ENCODE results near the gene GGA1. TPM values are rescaled to one million over a fixed set of nuclear protein-coding genes. Genes with fewer than 3 reads are reported as not detected.

The GGA1 gene
- total and polyA plus RNA-seq, 9 of the 15 experiments (the other 6 are each of a cell fraction or from before 2014, with no cell fraction given) = 1.5 to 69.5 (median 31.6) TPM

DNA sequence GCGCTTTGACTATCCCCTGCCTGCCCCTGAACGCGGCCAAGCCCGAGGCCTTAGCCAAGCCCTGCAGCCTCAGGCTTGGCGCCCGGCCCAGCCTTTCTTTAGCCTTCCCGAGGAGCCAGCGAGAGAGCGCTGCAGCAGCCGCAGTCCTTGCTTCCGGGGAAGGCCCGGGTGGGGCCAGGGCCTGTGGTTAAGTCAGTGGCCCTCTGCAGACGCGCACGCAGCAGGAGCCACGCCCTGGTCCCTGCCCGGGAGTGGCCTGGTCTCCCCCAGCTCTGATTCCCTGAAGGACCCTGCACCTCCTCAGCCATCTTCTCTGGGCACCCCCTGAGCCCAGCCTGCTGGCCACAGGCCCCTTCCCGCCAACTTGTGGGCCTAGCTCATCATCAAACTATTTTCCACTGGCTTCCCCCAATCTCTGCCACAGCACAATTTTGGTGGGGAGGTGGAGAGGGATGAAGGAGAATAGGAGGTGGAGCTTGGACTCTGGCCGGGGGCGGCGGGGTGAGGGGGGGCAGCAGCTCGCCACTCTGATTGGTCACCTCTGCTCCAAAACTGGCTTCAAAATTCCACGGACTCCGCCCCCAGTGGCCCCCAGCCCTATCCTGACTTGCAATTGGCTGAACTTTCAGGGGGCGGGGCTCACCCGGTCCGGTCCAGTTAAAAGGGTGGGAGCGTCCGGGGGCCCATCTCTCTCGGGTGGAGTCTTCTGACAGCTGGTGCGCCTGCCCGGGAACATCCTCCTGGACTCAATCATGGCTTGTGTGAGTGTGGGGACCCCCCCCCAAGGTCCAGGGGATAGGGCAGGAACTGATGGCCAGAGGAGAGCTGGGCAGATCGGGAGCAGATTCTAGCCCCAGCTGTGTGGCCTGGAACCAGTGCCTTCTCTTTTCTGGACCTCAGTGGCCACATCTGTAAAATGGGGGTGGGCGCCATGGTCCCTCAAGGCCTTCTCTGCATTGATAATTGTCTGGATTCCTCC, 66.6 kb downstream of the GGA1 start, which contains the start of gene LGALS1 (continued):
- TF ChIP-seq, protein P1, sequence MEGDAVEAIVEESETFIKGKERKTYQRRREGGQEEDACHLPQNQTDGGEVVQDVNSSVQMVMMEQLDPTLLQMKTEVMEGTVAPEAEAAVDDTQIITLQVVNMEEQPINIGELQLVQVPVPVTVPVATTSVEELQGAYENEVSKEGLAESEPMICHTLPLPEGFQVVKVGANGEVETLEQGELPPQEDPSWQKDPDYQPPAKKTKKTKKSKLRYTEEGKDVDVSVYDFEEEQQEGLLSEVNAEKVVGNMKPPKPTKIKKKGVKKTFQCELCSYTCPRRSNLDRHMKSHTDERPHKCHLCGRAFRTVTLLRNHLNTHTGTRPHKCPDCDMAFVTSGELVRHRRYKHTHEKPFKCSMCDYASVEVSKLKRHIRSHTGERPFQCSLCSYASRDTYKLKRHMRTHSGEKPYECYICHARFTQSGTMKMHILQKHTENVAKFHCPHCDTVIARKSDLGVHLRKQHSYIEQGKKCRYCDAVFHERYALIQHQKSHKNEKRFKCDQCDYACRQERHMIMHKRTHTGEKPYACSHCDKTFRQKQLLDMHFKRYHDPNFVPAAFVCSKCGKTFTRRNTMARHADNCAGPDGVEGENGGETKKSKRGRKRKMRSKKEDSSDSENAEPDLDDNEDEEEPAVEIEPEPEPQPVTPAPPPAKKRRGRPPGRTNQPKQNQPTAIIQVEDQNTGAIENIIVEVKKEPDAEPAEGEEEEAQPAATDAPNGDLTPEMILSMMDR (IDR thresholded peaks at IDR 0.05 in 2 of 3, conservative IDR thresholded peaks at IDR 0.05 in 1 of 3; ENCODE audit: insufficient read depth in 2 of 3, low read depth in 1 of 3, low read length in 3 of 3) = peak in 1 of 3 experiments; percentile 29; a peak in 1 of 6 replicates
- TF ChIP-seq NFIC (IDR thresholded peaks at IDR 0.05) (peak; percentile 90), EP400 (IDR thresholded peaks at IDR 0.05) (peak; percentile 56; the same call in 1 of the 2 replicates), NUFIP1 (IDR thresholded peaks at IDR 0.05; ENCODE audit: partially characterized antibody) (no peak), SUPT5H (IDR thresholded peaks at IDR 0.05) (peak; percentile 73), RBM25 (IDR thresholded peaks at IDR 0.05; ENCODE audit: low read depth, low read length, severe bottlenecking) (peak; percentile 92), MAZ (CRISPR knock-in tag; conservative IDR thresholded peaks at IDR 0.05 in 1 of 2, IDR thresholded peaks at IDR 0.05 in 1 of 2) (peak; percentile 47 to 62; a peak in 2 of 4 replicates), ZNF124 (CRISPR knock-in tag; IDR thresholded peaks at IDR 0.05) (no peak), SMAD2 (IDR thresholded peaks at IDR 0.05; ENCODE audit: low read depth, low read length) (no peak), RCOR1 (IDR thresholded peaks at IDR 0.05; ENCODE audit: borderline replicate concordance in 1 of 2, low read depth in 2 of 2, low read length in 2 of 2) (peak in 1 of 2 experiments; percentile 34; a peak in 2 of 4 replicates), BCOR (IDR thresholded peaks at IDR 0.05) (peak; percentile 93), ARID1B (IDR thresholded peaks at IDR 0.05) (peak; percentile 40; the same call in 1 of the 2 replicates), ELF1 (tag; IDR thresholded peaks at IDR 0.05) (peak; percentile 84), MAFK (IDR thresholded peaks at IDR 0.05; ENCODE audit: low read length) (no peak), ZNF76 (CRISPR knock-in tag; IDR thresholded peaks at IDR 0.05; ENCODE audit: borderline replicate concordance) (no peak)
- TF ChIP-seq, protein P2, sequence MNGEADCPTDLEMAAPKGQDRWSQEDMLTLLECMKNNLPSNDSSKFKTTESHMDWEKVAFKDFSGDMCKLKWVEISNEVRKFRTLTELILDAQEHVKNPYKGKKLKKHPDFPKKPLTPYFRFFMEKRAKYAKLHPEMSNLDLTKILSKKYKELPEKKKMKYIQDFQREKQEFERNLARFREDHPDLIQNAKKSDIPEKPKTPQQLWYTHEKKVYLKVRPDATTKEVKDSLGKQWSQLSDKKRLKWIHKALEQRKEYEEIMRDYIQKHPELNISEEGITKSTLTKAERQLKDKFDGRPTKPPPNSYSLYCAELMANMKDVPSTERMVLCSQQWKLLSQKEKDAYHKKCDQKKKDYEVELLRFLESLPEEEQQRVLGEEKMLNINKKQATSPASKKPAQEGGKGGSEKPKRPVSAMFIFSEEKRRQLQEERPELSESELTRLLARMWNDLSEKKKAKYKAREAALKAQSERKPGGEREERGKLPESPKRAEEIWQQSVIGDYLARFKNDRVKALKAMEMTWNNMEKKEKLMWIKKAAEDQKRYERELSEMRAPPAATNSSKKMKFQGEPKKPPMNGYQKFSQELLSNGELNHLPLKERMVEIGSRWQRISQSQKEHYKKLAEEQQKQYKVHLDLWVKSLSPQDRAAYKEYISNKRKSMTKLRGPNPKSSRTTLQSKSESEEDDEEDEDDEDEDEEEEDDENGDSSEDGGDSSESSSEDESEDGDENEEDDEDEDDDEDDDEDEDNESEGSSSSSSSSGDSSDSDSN (IDR thresholded peaks at IDR 0.05; ENCODE audit: borderline replicate concordance in 1 of 2, low read depth in 2 of 2, low read length in 2 of 2) = peak; percentile 90 to 97
- TF ChIP-seq, protein P3, sequence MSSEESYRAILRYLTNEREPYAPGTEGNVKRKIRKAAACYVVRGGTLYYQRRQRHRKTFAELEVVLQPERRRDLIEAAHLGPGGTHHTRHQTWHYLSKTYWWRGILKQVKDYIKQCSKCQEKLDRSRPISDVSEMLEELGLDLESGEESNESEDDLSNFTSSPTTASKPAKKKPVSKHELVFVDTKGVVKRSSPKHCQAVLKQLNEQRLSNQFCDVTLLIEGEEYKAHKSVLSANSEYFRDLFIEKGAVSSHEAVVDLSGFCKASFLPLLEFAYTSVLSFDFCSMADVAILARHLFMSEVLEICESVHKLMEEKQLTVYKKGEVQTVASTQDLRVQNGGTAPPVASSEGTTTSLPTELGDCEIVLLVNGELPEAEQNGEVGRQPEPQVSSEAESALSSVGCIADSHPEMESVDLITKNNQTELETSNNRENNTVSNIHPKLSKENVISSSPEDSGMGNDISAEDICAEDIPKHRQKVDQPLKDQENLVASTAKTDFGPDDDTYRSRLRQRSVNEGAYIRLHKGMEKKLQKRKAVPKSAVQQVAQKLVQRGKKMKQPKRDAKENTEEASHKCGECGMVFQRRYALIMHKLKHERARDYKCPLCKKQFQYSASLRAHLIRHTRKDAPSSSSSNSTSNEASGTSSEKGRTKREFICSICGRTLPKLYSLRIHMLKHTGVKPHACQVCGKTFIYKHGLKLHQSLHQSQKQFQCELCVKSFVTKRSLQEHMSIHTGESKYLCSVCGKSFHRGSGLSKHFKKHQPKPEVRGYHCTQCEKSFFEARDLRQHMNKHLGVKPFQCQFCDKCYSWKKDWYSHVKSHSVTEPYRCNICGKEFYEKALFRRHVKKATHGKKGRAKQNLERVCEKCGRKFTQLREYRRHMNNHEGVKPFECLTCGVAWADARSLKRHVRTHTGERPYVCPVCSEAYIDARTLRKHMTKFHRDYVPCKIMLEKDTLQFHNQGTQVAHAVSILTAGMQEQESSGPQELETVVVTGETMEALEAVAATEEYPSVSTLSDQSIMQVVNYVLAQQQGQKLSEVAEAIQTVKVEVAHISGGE (CRISPR knock-in tag; IDR thresholded peaks at IDR 0.05) = peak in 1 of 3 experiments; percentile 31; a peak in 1 of 6 replicates

All from K562 (cell line).